Right lobe of liver (tissue), 4 donors: ENCODE results near the gene ITGB1BP2.
"Not testable (repeated sequence)": the region's sequence is repeated elsewhere in the genome, so short reads cannot be mapped to it uniquely, and the experiment has no call there.

Source experiments
- CTCF ChIP-seq, 4 donors: fragments of 200-600 bp in 3 of 4; fragments of 450-650 bp in 1 of 4; IDR thresholded peaks; one replicate each; pipeline versions ENCODE4 v1.5.1 to v1.8.0; 2016 to 2022; ENCODE audit warnings: antibody characterized with exemption in 4 of 4, mild to moderate bottlenecking in 2 of 4
- POLR2A ChIP-seq: fragments of 450-650 bp; IDR thresholded peaks from one replicate; pipeline ENCODE4 v1.6.1; 2017; ENCODE audit warnings: antibody characterized with exemption, mild to moderate bottlenecking
- donor health status: DM: no; HTN: no; CAD: no.
- donor health status: DM: no; HTN: no; CAD: no.
- donor health status: DM: no; HTN: yes; CAD: no.

DNA sequence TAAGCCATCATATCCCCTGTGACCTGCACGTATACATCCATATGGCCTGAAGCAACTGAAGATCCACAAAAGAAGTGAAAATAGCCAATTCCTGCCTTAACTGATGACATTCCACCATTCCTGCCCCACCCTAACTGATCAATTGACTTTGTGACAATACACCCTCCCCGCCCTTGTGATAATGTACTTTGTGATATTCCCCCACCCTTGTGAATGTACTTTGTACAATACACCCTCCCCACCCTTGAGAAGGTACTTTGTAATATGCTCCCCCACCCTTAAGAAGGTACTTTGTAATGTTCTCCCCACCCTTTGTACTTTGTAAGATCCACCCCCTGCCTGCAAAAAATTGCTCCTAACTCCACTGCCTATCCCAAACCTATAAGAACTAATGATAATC is 29.2 kb upstream of the ITGB1BP2 start:
- not testable (repeated sequence) for TF ChIP-seq CTCF (IDR thresholded peaks at IDR 0.05); POLR2A
